Measurements from ENCODE around the gene DRC7. TPM values are rescaled to one million over a fixed set of nuclear protein-coding genes. Genes with fewer than 3 reads are reported as not detected.

DRC7 gene
- total RNA-seq, 1 experiment from 2014 or later: 0.85 TPM

GRCh38 chr16:57685633-57686032, 9.0 kb upstream of the DRC7 start:
- Histone ChIP-seq H3K4me2 (no peak overlapping the region), H3K9me3 (ENCODE audit: insufficient read depth, low read depth) (no peaks in the 10 kb centered on the region), H3K27me3 (ENCODE audit: insufficient read depth, low read depth) (no peaks in the 10 kb centered on the region), H3K36me3 (ENCODE audit: low read depth) (no peaks in the 10 kb centered on the region), H3K9me2 (ENCODE audit: insufficient read depth) (no peaks in the 10 kb centered on the region), H4K20me1 (ENCODE audit: insufficient read depth) (no peaks in the 10 kb centered on the region), H3K4me1 (replicated peaks; ENCODE audit: insufficient read depth) (no peaks in the 10 kb centered on the region), H3K27ac (no peak overlapping the region), H3K4me3 (no peak overlapping the region), H3F3A (ENCODE audit: insufficient read depth, low read depth) (no peaks in the 10 kb centered on the region), H2AFZ (no peak overlapping the region), H3K79me2 (ENCODE audit: low read depth) (no peaks in the 10 kb centered on the region)
- DNase-seq: no peak
- TF ChIP-seq CTCF (conservative IDR thresholded peaks at IDR 0.05) (no peak), EZH2 (IDR thresholded peaks at IDR 0.05; ENCODE audit: low read depth) (no peak)
- BruUV-seq (replicated peaks): no TSS peak
- ChIA-PET POLR2A (ENCODE audit: unreplicated experiment) (no interaction called here), CTCF (no interaction called here)
- intact Hi-C loops (cut with micrococcal nuclease; ENCODE audit: unreplicated experiment): no loop called here

- no peaks in the 10 kb centered on the region for H3K79me2 ChIP-seq (ENCODE audit: low read depth)
- POLR2A ChIA-PET (ENCODE audit: unreplicated experiment): no interaction called here
- no peak overlapping the region for H3K27ac ChIP-seq
- BruUV-seq (replicated peaks): no TSS peak
- no peak for DNase-seq
- intact Hi-C loops (cut with micrococcal nuclease; ENCODE audit: unreplicated experiment): no loop called here
- no peak overlapping the region for H3K4me3 ChIP-seq
- H3K4me1 ChIP-seq (replicated peaks; ENCODE audit: insufficient read depth): no peaks in the 10 kb centered on the region
- no peak for TF ChIP-seq EZH2 (IDR thresholded peaks at IDR 0.05; ENCODE audit: low read depth)
- TF ChIP-seq CTCF (conservative IDR thresholded peaks at IDR 0.05): no peak
- H3K27me3 ChIP-seq (ENCODE audit: insufficient read depth, low read depth): no peaks in the 10 kb centered on the region
- H3K4me2 ChIP-seq: no peak overlapping the region
- H3F3A ChIP-seq (ENCODE audit: insufficient read depth, low read depth): no peaks in the 10 kb centered on the region
- H3K9me3 ChIP-seq (ENCODE audit: insufficient read depth, low read depth): no peaks in the 10 kb centered on the region
- H3K36me3 ChIP-seq (ENCODE audit: low read depth): no peaks in the 10 kb centered on the region
- H4K20me1 ChIP-seq (ENCODE audit: insufficient read depth): no peaks in the 10 kb centered on the region
- no peak overlapping the region for H2AFZ ChIP-seq
- CTCF ChIA-PET: no interaction called here
- H3K9me2 ChIP-seq (ENCODE audit: insufficient read depth): no peaks in the 10 kb centered on the region
Observed at GRCh38 chr16:57686577-57686976, 8.0 kb upstream of the DRC7 start.

- Histone ChIP-seq H3K4me3 (no peak overlapping the region), H3K27me3 (ENCODE audit: insufficient read depth, low read depth) (no peaks in the 10 kb centered on the region)
- TF ChIP-seq CTCF (conservative IDR thresholded peaks at IDR 0.05) (no peak), EZH2 (IDR thresholded peaks at IDR 0.05; ENCODE audit: low read depth) (no peak)
Observed at GRCh38 chr16:57687363-57687929, 7.2 kb upstream of the DRC7 start.

More at GRCh38 chr16:57687363-57687929, 7.2 kb upstream of the DRC7 start:
- H3K36me3 ChIP-seq (ENCODE audit: low read depth): no peaks in the 10 kb centered on the region
- BruUV-seq (replicated peaks): no TSS peak
- H3K9me2 ChIP-seq (ENCODE audit: insufficient read depth): no peaks in the 10 kb centered on the region
- H3K9me3 ChIP-seq (ENCODE audit: insufficient read depth, low read depth): no peaks in the 10 kb centered on the region
- H4K20me1 ChIP-seq (ENCODE audit: insufficient read depth): no peaks in the 10 kb centered on the region
- intact Hi-C loops (cut with micrococcal nuclease; ENCODE audit: unreplicated experiment): no loop called here
- no peaks in the 10 kb centered on the region for H3K79me2 ChIP-seq (ENCODE audit: low read depth)
- no peak overlapping the region for H2AFZ ChIP-seq
- H3K4me1 ChIP-seq (replicated peaks; ENCODE audit: insufficient read depth): no peaks in the 10 kb centered on the region
- POLR2A ChIA-PET (ENCODE audit: unreplicated experiment): no interaction called here
- no peaks in the 10 kb centered on the region for H3F3A ChIP-seq (ENCODE audit: insufficient read depth, low read depth)
- no peak overlapping the region for H3K27ac ChIP-seq
- DNase-seq: no peak
- CTCF ChIA-PET: interaction anchor here (0.6 kb wide), 1 partner anchor 486 kb away, joined by 3 read pairs; no protein-coding TSS in a partner anchor
- no peak overlapping the region for H3K4me2 ChIP-seq
